ENCODE data around the gene RAD51. TPM values are rescaled to one million over a fixed set of nuclear protein-coding genes. Genes with fewer than 3 reads are reported as not detected.

Gene RAD51
- total and polyA plus RNA-seq, 2 of the 8 experiments (the other 6 are each of a cell fraction or from before 2014, with no cell fraction given): 32.2 to 42.4 TPM

GRCh38 chr15:40770147-40770721, 75.3 kb downstream of the RAD51 start:
- WGBS, 2 experiments (ENCODE audit: extremely low coverage in 1 of 2, insufficient coverage in 1 of 2, insufficient read length in 1 of 2, insufficient replicate concordance in 2 of 2, low coverage in 1 of 2, low lambda C conversion rate in 2 of 2, missing lambda C conversion rate in 1 of 2): 96% methylated on average over 17 of the region's 17 CpGs; no CpG with 5 or more reads in 1 of the 2 experiments
- TF ChIP-seq CTBP2 (IDR thresholded peaks at IDR 0.05; ENCODE audit: borderline replicate concordance, insufficient read depth, insufficient read length, low read length) (no peak), NANOG (IDR thresholded peaks at IDR 0.05; ENCODE audit: insufficient read depth, low read depth, low read length, poor library complexity, severe bottlenecking) (no peak), KDM1A (IDR thresholded peaks at IDR 0.05; ENCODE audit: borderline replicate concordance, low read length) (no peak)

More at GRCh38 chr15:40770147-40770721, 75.3 kb downstream of the RAD51 start:
- H2AFZ ChIP-seq (ENCODE audit: low read length): no peak overlapping the region
- H3K79me1 ChIP-seq (ENCODE audit: low read depth, low read length): no peaks in the 10 kb centered on the region; the same call in 1 of the 2 replicates
- H2AK5ac ChIP-seq (ENCODE audit: low read depth, low read length): no peak overlapping the region
- peaks cover 0 to 2% of the 10 kb centered on the region in 2 experiments for H4K20me1 ChIP-seq (replicated peaks in 1 of 2; ENCODE audit: control insufficient read depth in 1 of 2, insufficient read depth in 2 of 2, low read length in 2 of 2)
- no peak overlapping the region for H3K4ac ChIP-seq (replicated peaks; ENCODE audit: insufficient read length, low read depth, low read length)
- H3K4me1 ChIP-seq (replicated peaks in 1 of 4; ENCODE audit: control insufficient read depth in 3 of 4, insufficient read depth in 4 of 4, low read length in 3 of 4): peaks cover 0 to 22% (median 12%) of the 10 kb centered on the region in 4 experiments; a peak in 6 of 7 replicates
- H2BK15ac ChIP-seq (ENCODE audit: low read length): no peak overlapping the region
- DNase-seq (ENCODE audit: low read depth in 1 of 2, low spot score in 2 of 2) (no peak), FAIRE-seq (no peak)
- ChIA-PET POLR2A (ENCODE audit: partially characterized antibody) (interaction anchor here (1.1 to 2.7 kb wide), 4 partner anchors 12 to 320 kb away, joined by 3 to 11 read pairs (median 5); no protein-coding TSS in a partner anchor), CTCF (ENCODE audit: partially characterized antibody) (interaction anchor here (0.6 to 15.3 kb wide), 10 partner anchors 13 to 250 kb away, joined by 3 to 184 read pairs (median 4); partner anchors contain the start of gene VPS18)
- no peaks in the 10 kb centered on the region for H3K9me3 ChIP-seq (ENCODE audit: insufficient read depth in 2 of 2, low read depth in 1 of 2, low read length in 1 of 2)
- no peak overlapping the region for H3K27ac ChIP-seq (ENCODE audit: low read depth, low read length)
- H3K27me3 ChIP-seq (replicated peaks in 1 of 4; ENCODE audit: control insufficient read depth in 3 of 4, extremely low read depth in 1 of 4, insufficient read depth in 3 of 4, low read length in 3 of 4): no peaks in the 10 kb centered on the region
- no peak overlapping the region for H3K9ac ChIP-seq (replicated peaks in 1 of 4; ENCODE audit: extremely low read depth in 1 of 4, low read depth in 3 of 4, low read length in 3 of 4)
- no peak overlapping the region for H3K23ac ChIP-seq (ENCODE audit: insufficient read length)
- H3K56ac ChIP-seq (replicated peaks; ENCODE audit: insufficient read length, low read depth, low read length): no peak overlapping the region
- no peak overlapping the region for H3K18ac ChIP-seq (ENCODE audit: extremely low read depth, low read length)
- peaks cover 0 to 14% (median 3%) of the 10 kb centered on the region in 4 experiments; a peak in 2 of 8 replicates for H3K36me3 ChIP-seq (ENCODE audit: control insufficient read depth in 2 of 4, insufficient read depth in 4 of 4, low read length in 3 of 4)
- no peak overlapping the region for H3K4me2 ChIP-seq (ENCODE audit: insufficient read depth in 1 of 2, low read depth in 2 of 2, low read length in 2 of 2)
- H3K14ac ChIP-seq (ENCODE audit: insufficient read length): no peak overlapping the region
- H2BK120ac ChIP-seq (replicated peaks; ENCODE audit: low read depth, low read length): no peak overlapping the region
- no peak overlapping the region for H4K91ac ChIP-seq (replicated peaks; ENCODE audit: insufficient read length, low read length)
- H4K8ac ChIP-seq (ENCODE audit: extremely low read depth, insufficient read depth, low read length): no peak overlapping the region
- H2BK5ac ChIP-seq (ENCODE audit: low read depth, low read length): no peak overlapping the region
- no peak overlapping the region for H2BK12ac ChIP-seq (ENCODE audit: low read depth, low read length)
- H3K4me3 ChIP-seq (ENCODE audit: extremely low read depth in 1 of 4, insufficient read depth in 2 of 4, low read depth in 3 of 4, low read length in 4 of 4): no peak overlapping the region
- no peaks in the 10 kb centered on the region for H3K23me2 ChIP-seq (ENCODE audit: low read depth, low read length)
- no peak overlapping the region for H4K5ac ChIP-seq (ENCODE audit: insufficient read length, low read depth, low read length)
- no peaks in the 10 kb centered on the region for H3K79me2 ChIP-seq (ENCODE audit: control insufficient read depth in 1 of 2, insufficient read depth in 2 of 2, low read length in 2 of 2)
- H2BK20ac ChIP-seq (ENCODE audit: low read length): no peak overlapping the region
